D721Med (cell line): Measurements from ENCODE around the gene PRKN.

Source experiments
- DNase-seq: peaks from one replicate; pipeline ENCODE4 v3.0.0; 2011; ENCODE audit warnings: low spot score; ENCODE audit not compliant: insufficient read length
- FAIRE-seq: peaks from 2 replicates; lab custom pipeline; 2011; peaks lifted over from hg19 to GRCh38; lab: Jason Lieb, UNC
- TF ChIP-seq, protein P1 (sequence below): IDR thresholded peaks from 2 replicates; pipeline ENCODE4 v1.5.1; 2012; ENCODE audit warnings: mild to moderate bottlenecking, control low read depth; ENCODE audit not compliant: insufficient read depth; ENCODE audit errors: missing control alignments

PRKN gene

GRCh38 chr6:162670345-162670744 lies 57.2 kb downstream of the PRKN start:
- DNase-seq = no peak
- TF ChIP-seq, protein P1, sequence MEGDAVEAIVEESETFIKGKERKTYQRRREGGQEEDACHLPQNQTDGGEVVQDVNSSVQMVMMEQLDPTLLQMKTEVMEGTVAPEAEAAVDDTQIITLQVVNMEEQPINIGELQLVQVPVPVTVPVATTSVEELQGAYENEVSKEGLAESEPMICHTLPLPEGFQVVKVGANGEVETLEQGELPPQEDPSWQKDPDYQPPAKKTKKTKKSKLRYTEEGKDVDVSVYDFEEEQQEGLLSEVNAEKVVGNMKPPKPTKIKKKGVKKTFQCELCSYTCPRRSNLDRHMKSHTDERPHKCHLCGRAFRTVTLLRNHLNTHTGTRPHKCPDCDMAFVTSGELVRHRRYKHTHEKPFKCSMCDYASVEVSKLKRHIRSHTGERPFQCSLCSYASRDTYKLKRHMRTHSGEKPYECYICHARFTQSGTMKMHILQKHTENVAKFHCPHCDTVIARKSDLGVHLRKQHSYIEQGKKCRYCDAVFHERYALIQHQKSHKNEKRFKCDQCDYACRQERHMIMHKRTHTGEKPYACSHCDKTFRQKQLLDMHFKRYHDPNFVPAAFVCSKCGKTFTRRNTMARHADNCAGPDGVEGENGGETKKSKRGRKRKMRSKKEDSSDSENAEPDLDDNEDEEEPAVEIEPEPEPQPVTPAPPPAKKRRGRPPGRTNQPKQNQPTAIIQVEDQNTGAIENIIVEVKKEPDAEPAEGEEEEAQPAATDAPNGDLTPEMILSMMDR = no peak
- FAIRE-seq = no peak

DNA sequence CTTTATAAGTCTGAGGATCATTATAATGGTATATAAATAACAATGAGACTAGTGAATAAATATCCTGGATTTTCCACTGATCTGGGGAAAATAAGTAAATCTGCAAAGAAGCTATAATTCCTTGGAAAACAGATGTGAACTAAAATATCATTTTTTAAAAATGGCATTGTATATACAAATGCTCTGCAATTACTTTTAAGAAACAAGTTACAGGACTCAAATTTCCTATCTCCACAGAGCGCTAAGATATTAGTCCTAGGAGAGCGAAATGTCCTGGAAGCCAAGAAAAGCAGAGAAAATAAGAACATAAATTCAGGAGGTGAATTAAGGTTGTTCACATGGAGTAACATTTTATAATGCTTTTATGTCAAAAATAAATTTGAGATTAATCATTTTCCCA lies 61.3 kb downstream of the PRKN start:
- no peak for FAIRE-seq
- no peak for DNase-seq
- TF ChIP-seq, protein P1 = no peak

GRCh38 chr6:162653808-162654207 lies 73.8 kb downstream of the PRKN start:
- FAIRE-seq (no peak), DNase-seq (no peak)
- TF ChIP-seq, protein P1 = no peak

DNA sequence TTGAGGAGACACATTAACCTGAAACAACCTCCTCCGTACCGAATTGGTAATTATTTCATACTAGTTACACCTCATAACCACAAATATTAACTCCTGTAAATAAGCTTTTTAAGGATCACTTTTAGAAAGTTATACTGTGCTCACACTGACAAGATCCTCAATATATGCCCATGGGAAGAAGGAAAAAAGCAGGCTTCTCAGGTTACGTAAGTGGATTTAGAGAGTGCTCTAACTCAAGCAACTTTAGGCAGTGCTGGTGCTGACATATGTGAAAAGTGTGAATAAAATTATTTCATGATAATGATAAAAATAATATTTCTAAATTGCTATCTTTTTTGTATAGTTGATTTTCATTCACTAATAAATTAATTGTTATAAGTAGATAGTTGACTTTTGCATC lies 76.1 kb downstream of the PRKN start:
- FAIRE-seq (no peak), DNase-seq (no peak)
- TF ChIP-seq, protein P1 = no peak

- TF ChIP-seq, protein P1 = no peak
- no peak for DNase-seq
- FAIRE-seq = no peak
Observed at GRCh38 chr6:162649271-162649670, 78.3 kb downstream of the PRKN start.

GRCh38 chr6:162644153-162644552 lies 83.4 kb downstream of the PRKN start:
- no peak for DNase-seq
- TF ChIP-seq, protein P1 = no peak
- FAIRE-seq = no peak

DNA sequence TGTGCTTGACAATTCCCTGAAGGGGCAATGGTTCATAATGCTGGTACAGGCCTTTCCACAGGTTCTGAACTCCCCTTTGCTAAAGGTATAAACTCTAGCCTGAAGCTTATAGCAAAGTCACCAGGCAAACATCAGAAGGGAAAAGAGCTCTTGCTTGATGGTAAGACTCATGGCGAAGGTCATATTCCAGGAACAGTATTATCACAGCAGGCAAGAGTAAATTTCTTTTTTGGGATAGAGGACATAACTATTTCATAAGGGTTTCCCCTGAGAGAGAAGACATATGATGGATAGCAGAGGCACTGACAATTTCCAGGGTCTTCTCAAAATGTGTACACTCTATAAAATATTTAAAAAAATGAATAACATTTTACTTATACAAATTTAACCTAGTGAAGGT lies 86.8 kb downstream of the PRKN start:
- TF ChIP-seq, protein P1 = no peak
- FAIRE-seq (no peak), DNase-seq (no peak)
